Activated naive CD4-positive, alpha-beta T cell treated with anti-CD3 and anti-CD28 coated beads, Interleukin-2, amount 10 ng/mL, durations not matched to agents 7 days and 5 days (primary cell): ENCODE data around the gene BLCAP.
"Not testable (repeated sequence)": the region's sequence is repeated elsewhere in the genome, so short reads cannot be mapped to it uniquely, and the experiment has no call there.

Source experiments
- CTCF ChIA-PET: fragments of 350-600 bp; sonication (Branson Sonifier 250); formaldehyde crosslinking; loops from one replicate; lab custom pipeline; 2021; ENCODE audit warnings: antibody characterized with exemption; lab: Charles Lee
- DNase-seq: peaks from one replicate; pipeline ENCODE4 v3.0.0-alpha.2; 2020
- H3K27ac Mint-ChIP-seq: one replicate; pipeline ENCODE4 v1.8.0; 2021; ENCODE audit warnings: mild to moderate bottlenecking, moderate library complexity, mixed read lengths
- H3K27me3 Mint-ChIP-seq: one replicate; pipeline ENCODE4 v1.8.0; 2021; ENCODE audit warnings: mild to moderate bottlenecking, mixed read lengths
- H3K36me3 Mint-ChIP-seq: one replicate; pipeline ENCODE4 v1.8.0; 2021; ENCODE audit warnings: mixed read lengths
- H3K4me1 Mint-ChIP-seq: one replicate; pipeline ENCODE4 v1.8.0; 2021; ENCODE audit warnings: mixed read lengths
- H3K4me3 Mint-ChIP-seq: one replicate; pipeline ENCODE4 v1.8.0; 2021; ENCODE audit warnings: mild to moderate bottlenecking, moderate library complexity, mixed read lengths
- H3K9me3 Mint-ChIP-seq: one replicate; pipeline ENCODE4 v1.8.0; 2021; ENCODE audit warnings: mixed read lengths

Gene BLCAP

DNA sequence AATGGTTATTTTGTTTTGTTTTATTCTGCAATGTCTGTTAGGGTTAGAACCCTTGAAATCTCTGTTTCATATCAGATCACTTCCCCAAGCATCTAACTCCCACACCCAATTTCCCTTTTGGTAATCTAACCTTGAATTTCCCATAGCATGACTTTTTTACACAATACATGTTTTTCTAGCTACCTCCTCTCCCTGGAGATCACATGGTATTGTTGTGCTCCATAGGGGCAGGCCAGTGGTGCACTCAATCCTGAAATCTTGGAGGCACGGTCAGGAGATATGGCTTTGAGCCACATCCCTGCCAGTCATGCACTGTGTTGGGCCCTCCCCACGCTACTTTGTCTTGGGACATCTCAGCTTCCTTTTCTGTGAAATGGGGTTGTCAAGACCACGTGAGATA, 43.3 kb downstream of the BLCAP start:
- DNase-seq: no peak
- H3K27me3 Mint-ChIP-seq: peaks cover 27% of the 10 kb centered on the region
- H3K4me3 Mint-ChIP-seq: no peak overlapping the region
- no peaks in the 10 kb centered on the region for H3K36me3 Mint-ChIP-seq
- CTCF ChIA-PET: no interaction called here
- H3K9me3 Mint-ChIP-seq: no peaks in the 10 kb centered on the region
- no peaks in the 10 kb centered on the region for H3K4me1 Mint-ChIP-seq
- H3K27ac Mint-ChIP-seq: no peak overlapping the region

DNA sequence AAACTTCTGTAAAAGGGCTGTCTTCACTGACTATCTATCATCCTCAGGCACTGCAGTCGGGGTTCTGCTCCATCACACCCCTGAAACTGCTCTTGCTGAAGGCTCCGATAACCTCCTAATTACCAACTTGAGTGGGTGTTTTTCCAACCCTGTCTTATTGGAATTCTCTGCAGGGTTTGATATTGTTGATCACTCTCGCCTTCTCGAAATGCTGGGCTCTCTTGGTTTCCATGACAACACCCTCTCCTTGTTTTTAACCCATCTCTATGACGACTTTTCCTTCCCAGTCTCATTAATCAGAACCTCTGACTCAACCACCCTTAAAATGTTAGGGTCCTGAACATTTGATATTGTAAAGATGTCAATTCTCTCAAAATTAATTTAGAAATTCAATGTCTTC, 46.1 kb downstream of the BLCAP start:
- no peak overlapping the region for H3K4me3 Mint-ChIP-seq
- no peaks in the 10 kb centered on the region for H3K36me3 Mint-ChIP-seq
- CTCF ChIA-PET: no interaction called here
- no peaks in the 10 kb centered on the region for H3K4me1 Mint-ChIP-seq
- DNase-seq: no peak
- H3K27me3 Mint-ChIP-seq: peaks cover 40% of the 10 kb centered on the region
- no peaks in the 10 kb centered on the region for H3K9me3 Mint-ChIP-seq
- H3K27ac Mint-ChIP-seq: no peak overlapping the region

DNA sequence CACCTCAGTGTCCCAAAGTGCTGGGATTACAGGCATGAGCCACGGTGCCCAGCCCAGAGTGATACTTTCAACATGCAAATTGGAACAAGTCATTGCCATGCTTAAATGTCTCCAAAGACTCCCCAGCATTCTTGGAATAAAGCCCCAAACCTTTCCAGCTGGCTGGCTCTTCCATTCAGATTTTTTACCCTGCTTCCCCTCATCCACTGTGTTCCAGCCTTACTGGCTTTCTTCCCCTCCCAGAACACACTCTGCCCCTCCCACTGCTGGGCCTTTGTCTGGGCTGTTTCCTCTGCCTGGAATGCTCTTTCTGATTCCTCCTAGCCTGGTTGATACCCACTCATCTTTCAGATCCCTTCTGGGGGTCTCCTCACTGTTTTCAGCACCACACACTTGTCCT, 46.8 kb downstream of the BLCAP start:
- H3K9me3 Mint-ChIP-seq: no peaks in the 10 kb centered on the region
- no peak overlapping the region for H3K4me3 Mint-ChIP-seq
- DNase-seq: no peak
- no peaks in the 10 kb centered on the region for H3K36me3 Mint-ChIP-seq
- H3K27ac Mint-ChIP-seq: no peak overlapping the region
- peaks cover 37% of the 10 kb centered on the region for H3K27me3 Mint-ChIP-seq
- H3K4me1 Mint-ChIP-seq: no peaks in the 10 kb centered on the region
- CTCF ChIA-PET: no interaction called here

DNA sequence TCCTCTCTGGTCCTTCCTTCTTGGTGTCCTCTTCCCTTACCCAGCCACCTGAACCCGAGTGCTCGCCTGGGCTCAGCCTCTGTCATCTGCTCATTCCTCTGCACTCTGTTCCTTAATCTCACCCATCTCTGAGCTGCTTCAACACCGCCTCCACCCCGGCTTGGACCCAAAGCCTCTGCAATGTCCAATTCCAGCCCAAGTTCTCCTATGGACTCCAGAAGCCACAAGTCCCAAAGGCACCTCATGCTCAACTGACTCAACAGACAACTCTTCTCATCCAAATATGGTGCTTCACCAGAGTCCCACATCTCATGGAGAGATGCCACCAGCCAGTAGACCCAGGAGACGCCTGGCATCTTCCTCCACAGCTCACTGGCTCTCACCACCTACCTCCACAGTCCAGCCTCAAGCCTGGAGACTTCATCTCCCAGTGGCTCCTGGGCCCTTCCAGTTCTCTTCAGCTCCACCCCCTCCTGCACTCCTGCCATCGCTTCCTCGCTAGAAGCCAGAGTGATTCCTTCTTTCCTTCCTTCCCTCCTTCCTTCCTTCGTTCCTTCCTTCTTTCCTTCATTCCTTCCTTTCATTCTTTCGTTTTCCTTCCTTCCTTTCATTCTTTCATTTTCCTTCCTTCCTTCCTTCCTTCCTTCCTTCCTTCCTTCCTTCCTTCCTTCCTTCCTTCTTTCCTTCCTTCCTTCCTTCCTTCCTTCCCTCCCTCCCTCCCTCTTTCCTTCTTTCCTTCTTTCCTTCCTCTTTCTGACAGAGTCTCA, 47.6 kb downstream of the BLCAP start:
- no peak overlapping the region for H3K4me3 Mint-ChIP-seq
- H3K27ac Mint-ChIP-seq: no peak overlapping the region
- H3K9me3 Mint-ChIP-seq: no peaks in the 10 kb centered on the region
- DNase-seq: no peak
- H3K27me3 Mint-ChIP-seq: peaks cover 40% of the 10 kb centered on the region
- no peaks in the 10 kb centered on the region for H3K4me1 Mint-ChIP-seq
- CTCF ChIA-PET: no interaction called here
- no peaks in the 10 kb centered on the region for H3K36me3 Mint-ChIP-seq

DNA sequence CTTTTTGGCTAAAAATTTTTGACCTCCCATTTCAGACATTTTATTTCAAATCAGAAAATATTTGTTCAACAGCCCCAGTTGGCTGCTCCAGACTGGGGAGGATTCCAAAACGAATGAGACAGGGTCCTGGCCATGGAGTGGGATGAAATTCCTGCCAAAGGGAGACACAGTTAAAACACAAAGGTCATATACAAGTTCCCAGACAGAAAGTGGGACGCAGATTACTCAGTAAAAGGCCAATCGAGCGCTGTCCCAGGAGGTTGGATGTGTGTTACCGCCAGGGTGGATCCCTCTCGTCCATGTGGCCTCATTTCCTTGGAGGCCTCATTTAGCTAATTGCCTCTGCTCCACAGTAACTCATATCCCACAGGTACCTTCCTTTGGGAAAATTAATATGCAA, 48.4 kb downstream of the BLCAP start:
- DNase-seq: no peak
- Mint-ChIP-seq H3K27ac (no peak overlapping the region), H3K27me3 (peaks cover 40% of the 10 kb centered on the region), H3K36me3 (no peaks in the 10 kb centered on the region), H3K4me3 (no peak overlapping the region), H3K4me1 (no peaks in the 10 kb centered on the region), H3K9me3 (no peaks in the 10 kb centered on the region)
- CTCF ChIA-PET: no interaction called here

DNA sequence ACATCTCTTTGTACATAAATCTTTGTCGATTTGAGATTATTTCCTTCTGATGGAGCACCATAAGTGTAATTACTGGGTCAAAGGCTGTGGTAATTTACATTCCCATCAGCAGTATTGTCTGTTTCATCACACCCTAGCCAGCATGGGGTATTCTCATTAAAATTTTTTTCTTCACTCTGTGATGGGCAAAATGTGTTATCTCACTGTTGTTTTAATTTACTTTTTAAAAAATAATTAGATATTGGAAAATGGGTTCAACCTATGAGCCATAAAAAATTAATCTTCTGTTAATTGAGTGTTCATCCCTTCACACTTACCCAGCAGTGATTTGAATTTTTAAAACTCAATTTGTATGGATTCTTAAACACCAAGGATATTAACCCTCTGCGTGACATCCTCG, 50.6 kb downstream of the BLCAP start:
- Mint-ChIP-seq H3K4me3 (no peak overlapping the region), H3K27ac (no peak overlapping the region), H3K9me3 (no peaks in the 10 kb centered on the region), H3K27me3 (peaks cover 41% of the 10 kb centered on the region), H3K4me1 (no peaks in the 10 kb centered on the region), H3K36me3 (no peaks in the 10 kb centered on the region)
- no peak for DNase-seq
- CTCF ChIA-PET: interaction anchor here (1.2 kb wide), 1 partner anchor 799 kb away, joined by 3 read pairs; no protein-coding TSS in a partner anchor

DNA sequence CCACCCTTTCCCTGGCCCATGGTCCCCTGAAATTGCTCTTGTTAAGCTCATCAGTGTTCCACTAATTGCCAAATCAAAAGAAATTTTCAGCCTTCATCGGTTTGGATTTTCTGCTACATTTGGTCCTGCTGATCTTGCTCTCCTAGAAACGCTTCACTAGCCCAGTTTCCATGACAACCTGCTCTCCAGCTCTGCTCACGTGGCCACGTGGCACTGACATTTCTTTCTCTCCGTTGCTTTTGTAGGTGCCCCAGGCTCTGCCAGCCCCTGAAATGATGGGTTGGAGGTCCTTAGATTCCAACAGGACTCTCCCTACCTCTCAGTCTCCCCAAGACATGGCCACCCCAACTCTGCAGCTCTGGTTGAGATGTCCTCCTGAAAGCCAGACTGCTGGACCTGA, 52.4 kb downstream of the BLCAP start:
- DNase-seq: no peak
- H3K27me3 Mint-ChIP-seq: peaks cover 37% of the 10 kb centered on the region
- H3K27ac Mint-ChIP-seq: no peak overlapping the region
- H3K4me1 Mint-ChIP-seq: no peaks in the 10 kb centered on the region
- no peak overlapping the region for H3K4me3 Mint-ChIP-seq
- no peaks in the 10 kb centered on the region for H3K36me3 Mint-ChIP-seq
- CTCF ChIA-PET: interaction anchor here (1.1 kb wide), 1 partner anchor 39 kb away, joined by 3 read pairs; no protein-coding TSS in a partner anchor
- H3K9me3 Mint-ChIP-seq: no peaks in the 10 kb centered on the region

DNA sequence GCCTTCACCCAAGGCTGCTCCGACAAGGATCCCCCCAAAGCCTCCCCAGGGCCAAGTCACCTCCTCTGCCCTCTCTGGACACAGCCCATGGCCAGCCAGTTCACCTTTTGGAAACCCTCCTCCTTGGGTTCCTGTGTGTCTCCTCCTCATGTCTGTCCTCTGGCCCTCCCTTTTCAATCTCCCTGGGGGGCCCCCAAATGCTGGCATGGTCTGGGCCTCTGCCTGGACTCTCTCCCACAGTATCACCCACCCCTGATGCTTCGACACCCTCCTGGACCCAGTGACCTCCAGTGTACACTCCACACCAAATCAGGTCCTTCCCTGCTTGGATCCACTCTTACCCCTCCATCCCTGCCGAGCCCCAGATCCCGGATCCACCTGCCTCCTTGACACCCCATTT, 53.3 kb downstream of the BLCAP start:
- CTCF ChIA-PET: interaction anchor here (1.1 kb wide), 1 partner anchor 38 kb away, joined by 3 read pairs; no protein-coding TSS in a partner anchor
- no peak for DNase-seq
- Mint-ChIP-seq H3K4me3 (no peak overlapping the region), H3K27me3 (peaks cover 36% of the 10 kb centered on the region), H3K36me3 (no peaks in the 10 kb centered on the region), H3K9me3 (no peaks in the 10 kb centered on the region), H3K27ac (no peak overlapping the region), H3K4me1 (no peaks in the 10 kb centered on the region)

DNA sequence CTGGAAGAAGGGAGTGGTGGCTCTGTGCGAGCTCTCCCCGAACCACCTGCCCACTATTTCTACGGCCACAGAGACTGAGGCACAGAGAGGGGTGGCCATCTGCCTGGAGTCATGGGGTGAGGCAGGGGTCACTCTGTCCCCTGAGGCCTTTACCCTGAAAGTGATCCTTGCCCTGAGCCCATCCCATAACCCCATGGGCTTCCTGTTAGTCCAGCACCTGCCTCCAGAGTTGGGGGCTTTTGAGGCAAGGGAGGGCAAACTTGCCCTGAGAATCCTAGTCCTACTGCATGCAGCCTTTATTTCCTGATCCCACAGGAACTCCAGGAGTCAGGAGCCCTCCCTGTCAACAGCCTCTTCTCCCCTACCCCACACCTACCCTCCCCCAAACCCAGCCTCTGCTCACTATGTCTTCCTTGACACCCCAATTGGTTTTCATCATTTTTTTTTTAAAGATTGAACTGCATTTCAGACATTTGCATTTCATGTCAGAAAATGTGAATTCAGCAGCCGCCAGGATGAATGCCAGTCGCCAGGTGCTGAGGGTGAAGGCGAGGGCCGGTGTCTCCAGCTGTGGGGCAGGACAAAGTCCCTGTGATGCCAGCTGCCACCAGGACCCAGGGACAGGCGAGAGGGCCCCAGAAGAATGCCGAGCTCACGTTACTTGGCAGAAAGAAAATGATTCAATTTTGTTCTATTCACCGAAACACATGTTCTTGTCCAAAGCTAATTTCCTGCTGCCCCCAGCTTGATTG, 54.3 kb downstream of the BLCAP start:
- H3K27ac Mint-ChIP-seq: no peak overlapping the region
- no peak overlapping the region for H3K4me3 Mint-ChIP-seq
- no peak for DNase-seq
- no peaks in the 10 kb centered on the region for H3K36me3 Mint-ChIP-seq
- peaks cover 34% of the 10 kb centered on the region for H3K27me3 Mint-ChIP-seq
- H3K9me3 Mint-ChIP-seq: no peaks in the 10 kb centered on the region
- no peaks in the 10 kb centered on the region for H3K4me1 Mint-ChIP-seq
- CTCF ChIA-PET: no interaction called here

DNA sequence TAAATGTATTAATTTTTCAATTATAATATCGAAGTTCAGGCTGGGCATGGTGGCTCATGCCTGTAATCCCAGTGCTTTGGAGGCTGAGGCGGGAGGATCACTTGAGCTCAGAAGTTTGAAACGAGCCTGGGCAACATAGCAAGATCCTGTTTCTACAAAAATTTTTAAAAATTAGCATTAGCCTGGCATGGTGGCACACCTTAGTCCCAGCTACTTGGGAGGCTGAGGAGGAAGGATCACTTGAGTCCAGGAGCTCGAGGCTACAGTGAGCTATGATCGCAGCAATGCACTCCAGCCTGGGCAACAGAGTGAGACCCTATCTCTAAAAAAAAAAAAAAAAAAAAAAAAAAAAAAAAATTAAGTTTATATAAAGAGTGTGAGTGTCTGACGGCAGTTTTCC, 55.2 kb downstream of the BLCAP start:
- H3K4me1 Mint-ChIP-seq, H3K4me3 Mint-ChIP-seq, CTCF ChIA-PET, H3K27ac Mint-ChIP-seq, H3K9me3 Mint-ChIP-seq, H3K36me3 Mint-ChIP-seq, DNase-seq: not testable (repeated sequence)
- H3K27me3 Mint-ChIP-seq: peaks cover 27% of the 10 kb centered on the region

DNA sequence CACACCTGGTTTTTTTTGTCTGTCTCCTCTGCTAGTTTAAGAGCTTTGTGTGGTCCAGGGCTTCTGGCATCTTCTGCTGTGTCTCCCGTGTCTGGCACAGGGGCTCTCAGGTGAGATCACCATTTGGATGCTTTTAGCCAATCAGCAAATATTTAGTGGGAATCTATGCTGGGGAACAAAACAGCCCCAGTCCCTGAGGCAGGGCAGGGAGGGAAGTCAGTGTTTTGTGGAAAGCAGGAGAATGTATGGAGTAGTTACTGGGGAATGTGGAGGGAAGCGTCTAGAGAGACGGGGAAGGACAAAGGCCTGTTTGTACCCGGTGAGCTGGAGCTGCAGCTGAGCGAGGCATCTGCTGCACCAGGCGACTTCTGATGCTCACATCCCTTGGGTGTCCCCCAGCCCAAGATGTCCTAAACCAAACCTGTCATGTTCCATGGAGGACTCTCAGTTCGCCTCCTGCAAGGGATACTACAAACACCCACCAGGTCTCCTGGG, 55.9 kb downstream of the BLCAP start:
- no peak for DNase-seq
- H3K9me3 Mint-ChIP-seq: no peaks in the 10 kb centered on the region
- no peak overlapping the region for H3K4me3 Mint-ChIP-seq
- no peaks in the 10 kb centered on the region for H3K4me1 Mint-ChIP-seq
- H3K27me3 Mint-ChIP-seq: peaks cover 27% of the 10 kb centered on the region
- H3K27ac Mint-ChIP-seq: no peak overlapping the region
- CTCF ChIA-PET: no interaction called here
- H3K36me3 Mint-ChIP-seq: no peaks in the 10 kb centered on the region

DNA sequence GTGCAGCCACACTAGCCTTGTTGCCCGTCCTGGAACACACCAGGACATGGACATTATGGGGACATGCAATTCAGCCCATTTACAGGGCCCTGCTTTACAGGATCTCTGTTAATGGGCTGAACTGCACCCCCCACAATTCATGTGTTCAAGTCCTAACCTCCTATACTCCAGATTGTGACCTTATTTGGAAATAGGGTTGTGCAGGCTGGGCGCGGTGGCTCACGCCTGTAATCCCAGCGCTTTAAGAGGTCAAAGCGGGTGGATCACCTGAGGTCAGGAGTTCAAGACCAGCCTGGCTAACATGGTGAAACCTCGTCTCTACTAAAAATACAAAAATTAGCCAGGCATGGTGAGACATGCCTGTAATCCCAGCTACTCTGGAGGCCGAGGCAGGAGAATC, 57.5 kb downstream of the BLCAP start:
- DNase-seq, H3K9me3 Mint-ChIP-seq, H3K4me1 Mint-ChIP-seq, CTCF ChIA-PET, H3K4me3 Mint-ChIP-seq, H3K36me3 Mint-ChIP-seq, H3K27ac Mint-ChIP-seq: not testable (repeated sequence)
- peaks cover 24% of the 10 kb centered on the region for H3K27me3 Mint-ChIP-seq

DNA sequence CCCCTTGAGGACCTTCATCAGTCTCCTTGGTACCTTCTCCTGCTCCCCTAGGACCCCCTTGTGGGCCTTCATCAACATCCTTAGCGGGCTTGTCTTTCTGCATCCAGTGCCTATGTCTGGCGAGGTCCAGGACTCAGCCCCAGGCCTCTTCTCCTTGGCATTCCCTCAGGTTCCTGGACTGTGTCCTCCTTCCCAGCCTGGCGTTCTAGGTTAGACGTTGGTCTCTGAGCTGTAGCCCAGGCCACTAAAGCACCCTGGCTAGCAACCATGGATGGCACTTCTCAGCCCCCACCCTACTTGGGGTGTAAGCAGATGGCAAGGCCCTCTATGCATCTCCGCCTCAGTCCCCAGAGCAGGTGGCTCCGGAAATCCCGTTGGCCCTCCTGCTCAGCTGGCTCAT, 58.1 kb downstream of the BLCAP start:
- DNase-seq: no peak
- Mint-ChIP-seq H3K27me3 (peaks cover 27% of the 10 kb centered on the region), H3K9me3 (no peaks in the 10 kb centered on the region), H3K4me1 (no peaks in the 10 kb centered on the region), H3K36me3 (no peaks in the 10 kb centered on the region), H3K27ac (no peak overlapping the region), H3K4me3 (no peak overlapping the region)
- CTCF ChIA-PET: no interaction called here

DNA sequence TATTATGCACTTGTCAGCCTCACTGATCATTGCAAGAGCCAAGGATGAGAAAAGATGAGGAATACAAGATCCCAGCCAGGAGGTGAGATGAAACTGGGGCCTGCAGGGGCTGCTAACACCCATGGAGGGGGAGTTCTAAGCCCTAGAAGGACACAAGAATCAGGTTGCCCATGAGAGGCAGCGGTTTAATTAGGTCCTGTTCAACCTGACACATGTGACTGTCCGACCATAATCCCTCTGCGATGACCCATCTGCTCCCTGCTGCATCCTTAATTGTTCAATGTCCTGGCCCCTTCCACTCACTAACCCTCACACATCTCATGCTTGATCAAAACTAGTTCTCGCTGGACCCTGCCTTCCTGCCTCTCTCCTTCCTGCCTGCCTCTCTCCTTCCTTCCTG, 58.8 kb downstream of the BLCAP start:
- CTCF ChIA-PET: no interaction called here
- Mint-ChIP-seq H3K27me3 (peaks cover 29% of the 10 kb centered on the region), H3K4me3 (no peak overlapping the region), H3K9me3 (no peaks in the 10 kb centered on the region), H3K4me1 (no peaks in the 10 kb centered on the region), H3K36me3 (no peaks in the 10 kb centered on the region), H3K27ac (no peak overlapping the region)
- no peak for DNase-seq
